ENCODE results near the gene TUBA4B.

DNA sequence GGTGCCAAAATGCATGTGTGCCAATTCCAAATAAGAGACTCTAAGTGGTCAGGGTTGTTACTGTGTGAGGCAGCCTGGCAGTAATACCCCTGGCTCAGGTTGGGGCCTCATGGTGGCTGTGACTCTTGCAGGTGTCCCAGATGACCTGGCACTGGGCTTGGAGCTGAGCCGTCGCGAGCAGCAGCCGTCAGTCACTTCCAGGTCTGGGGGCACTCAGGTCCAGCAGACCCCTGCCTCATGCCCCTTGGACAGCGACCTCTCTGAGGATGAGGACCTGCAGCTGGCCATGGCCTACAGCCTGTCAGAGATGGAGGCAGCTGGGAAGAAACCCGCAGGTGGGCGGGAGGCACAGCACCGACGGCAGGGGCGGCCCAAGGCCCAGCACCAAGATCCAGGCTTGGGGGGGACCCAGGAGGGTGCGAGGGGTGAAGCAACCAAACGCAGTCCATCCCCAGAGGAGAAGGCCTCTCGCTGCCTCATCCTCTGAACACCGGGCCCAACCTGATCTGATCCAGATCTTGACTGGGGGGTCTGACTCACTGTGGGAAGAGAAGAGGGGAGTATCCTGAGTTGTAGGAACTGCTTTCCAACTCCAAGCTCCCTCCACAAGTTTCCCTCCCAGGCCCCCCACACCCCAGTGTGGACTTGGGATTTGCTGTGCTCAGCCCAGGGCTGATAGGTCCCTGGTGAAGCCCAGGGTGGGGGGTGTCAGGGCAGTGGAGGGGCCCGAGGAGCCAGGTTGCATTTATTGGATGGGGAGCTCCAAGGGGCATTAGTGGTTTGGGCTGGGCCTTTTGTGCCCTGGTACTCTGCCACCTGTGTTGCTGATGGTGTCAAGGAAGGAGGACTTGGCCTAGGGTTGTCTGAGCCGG, 31.7 kb downstream of the TUBA4B start:
- TF ChIP-seq, protein P1, sequence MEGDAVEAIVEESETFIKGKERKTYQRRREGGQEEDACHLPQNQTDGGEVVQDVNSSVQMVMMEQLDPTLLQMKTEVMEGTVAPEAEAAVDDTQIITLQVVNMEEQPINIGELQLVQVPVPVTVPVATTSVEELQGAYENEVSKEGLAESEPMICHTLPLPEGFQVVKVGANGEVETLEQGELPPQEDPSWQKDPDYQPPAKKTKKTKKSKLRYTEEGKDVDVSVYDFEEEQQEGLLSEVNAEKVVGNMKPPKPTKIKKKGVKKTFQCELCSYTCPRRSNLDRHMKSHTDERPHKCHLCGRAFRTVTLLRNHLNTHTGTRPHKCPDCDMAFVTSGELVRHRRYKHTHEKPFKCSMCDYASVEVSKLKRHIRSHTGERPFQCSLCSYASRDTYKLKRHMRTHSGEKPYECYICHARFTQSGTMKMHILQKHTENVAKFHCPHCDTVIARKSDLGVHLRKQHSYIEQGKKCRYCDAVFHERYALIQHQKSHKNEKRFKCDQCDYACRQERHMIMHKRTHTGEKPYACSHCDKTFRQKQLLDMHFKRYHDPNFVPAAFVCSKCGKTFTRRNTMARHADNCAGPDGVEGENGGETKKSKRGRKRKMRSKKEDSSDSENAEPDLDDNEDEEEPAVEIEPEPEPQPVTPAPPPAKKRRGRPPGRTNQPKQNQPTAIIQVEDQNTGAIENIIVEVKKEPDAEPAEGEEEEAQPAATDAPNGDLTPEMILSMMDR (IDR thresholded peaks at IDR 0.05), result no peak
- no peak for TF ChIP-seq ZFX (IDR thresholded peaks at IDR 0.05; ENCODE audit: borderline replicate concordance)

Measured in 22Rv1 (cell line).